C4-2B (cell line): ENCODE data around the gene TRMT112.
"Not testable (repeated sequence)": the region's sequence is repeated elsewhere in the genome, so short reads cannot be mapped to it uniquely, and the experiment has no call there.

Source experiments
- CTCF ChIP-seq: fragments of 450-650 bp; conservative IDR thresholded peaks from 2 replicates; pipeline ENCODE4 v1.5.1; 2017; ENCODE audit warnings: mild to moderate bottlenecking
- ZFX ChIP-seq: fragments of 450-650 bp; IDR thresholded peaks from 2 replicates; pipeline ENCODE4 v1.6.1; 2017

GRCh38 chr11:64323984-64324383 lies 6.6 kb upstream of the TRMT112 start:
- TF ChIP-seq CTCF, ZFX: not testable (repeated sequence)
